DND-41 (cell line): ENCODE measurements around the gene KPNA1.

Source experiments
- EZH2 ChIP-seq: IDR thresholded peaks from 3 replicates; pipeline ENCODE4 v1.6.1; 2012; ENCODE audit warnings: borderline replicate concordance, low read depth, mild to moderate bottlenecking, moderate library complexity, low read length, inconsistent platforms; ENCODE audit not compliant: severe bottlenecking
- TF ChIP-seq, protein P1 (sequence below): IDR thresholded peaks from 2 replicates; pipeline ENCODE4 v1.5.1; 2012; ENCODE audit warnings: borderline replicate concordance, low read length, moderate library complexity, mild to moderate bottlenecking; ENCODE audit not compliant: poor library complexity, severe bottlenecking; ENCODE audit errors: extremely low read depth

DNA sequence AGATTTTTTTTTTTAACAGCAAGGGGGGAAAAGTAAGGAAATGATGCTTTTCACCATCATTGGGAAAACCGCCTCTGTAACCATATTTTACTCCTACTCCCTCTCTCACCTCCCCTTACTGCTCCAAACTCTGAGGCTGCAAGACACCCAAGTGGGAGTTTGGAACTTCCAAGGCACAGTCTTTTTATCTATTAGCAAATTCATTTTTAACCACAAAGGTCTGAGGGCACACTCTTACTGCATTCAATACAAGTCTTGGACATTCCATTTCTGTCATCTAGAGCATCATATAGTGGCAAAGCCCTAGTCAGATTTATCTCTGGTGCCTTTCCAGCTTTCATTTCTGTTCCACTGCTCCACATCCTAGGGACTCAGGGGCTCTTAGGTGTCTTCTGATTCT lies 117.5 kb downstream of the KPNA1 start:
- TF ChIP-seq EZH2, result no peak
- TF ChIP-seq, protein P1, sequence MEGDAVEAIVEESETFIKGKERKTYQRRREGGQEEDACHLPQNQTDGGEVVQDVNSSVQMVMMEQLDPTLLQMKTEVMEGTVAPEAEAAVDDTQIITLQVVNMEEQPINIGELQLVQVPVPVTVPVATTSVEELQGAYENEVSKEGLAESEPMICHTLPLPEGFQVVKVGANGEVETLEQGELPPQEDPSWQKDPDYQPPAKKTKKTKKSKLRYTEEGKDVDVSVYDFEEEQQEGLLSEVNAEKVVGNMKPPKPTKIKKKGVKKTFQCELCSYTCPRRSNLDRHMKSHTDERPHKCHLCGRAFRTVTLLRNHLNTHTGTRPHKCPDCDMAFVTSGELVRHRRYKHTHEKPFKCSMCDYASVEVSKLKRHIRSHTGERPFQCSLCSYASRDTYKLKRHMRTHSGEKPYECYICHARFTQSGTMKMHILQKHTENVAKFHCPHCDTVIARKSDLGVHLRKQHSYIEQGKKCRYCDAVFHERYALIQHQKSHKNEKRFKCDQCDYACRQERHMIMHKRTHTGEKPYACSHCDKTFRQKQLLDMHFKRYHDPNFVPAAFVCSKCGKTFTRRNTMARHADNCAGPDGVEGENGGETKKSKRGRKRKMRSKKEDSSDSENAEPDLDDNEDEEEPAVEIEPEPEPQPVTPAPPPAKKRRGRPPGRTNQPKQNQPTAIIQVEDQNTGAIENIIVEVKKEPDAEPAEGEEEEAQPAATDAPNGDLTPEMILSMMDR, result no peak
